AG04449 (cell line): ENCODE results near the gene ACOX3.

Source experiments
- CTCF ChIA-PET: fragments of 350-600 bp; formaldehyde crosslinking; extraction: SDS; loops from one replicate; lab custom pipeline; 2021; ENCODE audit warnings: antibody characterized with exemption; lab: Yijun Ruan, JAX
- POLR2A ChIA-PET: fragments of 400-600, 350-600 bp; formaldehyde crosslinking; extraction: SDS; loops from one replicate; lab custom pipeline; 2020; ENCODE audit warnings: antibody characterized with exemption, inconsistent platforms; lab: Yijun Ruan, JAX
- DNase-seq: peaks from one replicate; pipeline ENCODE4 v3.0.0-alpha.2; 2010; ENCODE audit warnings: low read depth, low spot score
- H3K4me3 ChIP-seq: 2 replicates; pipeline ENCODE4 v1.5.1; 2011; ENCODE audit warnings: low read depth, mild to moderate bottlenecking, control low read depth, low read length
- TF ChIP-seq, protein P1 (sequence below): IDR thresholded peaks from one replicate; pipeline ENCODE4 v1.5.1; 2011; ENCODE audit warnings: mild to moderate bottlenecking, moderate library complexity, low read length, control low read depth, inconsistent platforms; ENCODE audit not compliant: insufficient read depth; ENCODE audit errors: missing control alignments

The ACOX3 gene

DNA sequence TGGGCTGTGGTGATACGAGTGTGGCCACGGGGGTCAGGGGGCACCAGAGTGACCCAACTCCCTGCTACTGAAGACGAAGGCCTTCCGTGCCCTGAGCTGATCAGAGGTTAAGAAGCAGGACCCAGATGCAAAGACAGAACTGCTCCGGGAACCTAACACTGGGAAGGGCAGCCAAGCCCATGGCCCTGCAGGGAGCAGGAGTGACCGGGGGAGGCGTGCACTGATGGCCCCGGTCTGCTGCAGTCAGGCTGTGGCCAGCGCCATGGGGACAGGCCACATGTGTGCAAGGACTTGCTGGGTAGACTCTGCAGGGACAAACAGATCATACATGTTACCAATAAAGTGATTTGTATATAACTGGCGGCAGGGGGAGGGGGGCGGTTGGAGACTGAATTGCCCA lies 74.6 kb downstream of the ACOX3 start:
- DNase-seq: no peak
- ChIA-PET CTCF (no interaction called here), POLR2A (no interaction called here)
- no peak overlapping the region for H3K4me3 ChIP-seq
- TF ChIP-seq, protein P1, sequence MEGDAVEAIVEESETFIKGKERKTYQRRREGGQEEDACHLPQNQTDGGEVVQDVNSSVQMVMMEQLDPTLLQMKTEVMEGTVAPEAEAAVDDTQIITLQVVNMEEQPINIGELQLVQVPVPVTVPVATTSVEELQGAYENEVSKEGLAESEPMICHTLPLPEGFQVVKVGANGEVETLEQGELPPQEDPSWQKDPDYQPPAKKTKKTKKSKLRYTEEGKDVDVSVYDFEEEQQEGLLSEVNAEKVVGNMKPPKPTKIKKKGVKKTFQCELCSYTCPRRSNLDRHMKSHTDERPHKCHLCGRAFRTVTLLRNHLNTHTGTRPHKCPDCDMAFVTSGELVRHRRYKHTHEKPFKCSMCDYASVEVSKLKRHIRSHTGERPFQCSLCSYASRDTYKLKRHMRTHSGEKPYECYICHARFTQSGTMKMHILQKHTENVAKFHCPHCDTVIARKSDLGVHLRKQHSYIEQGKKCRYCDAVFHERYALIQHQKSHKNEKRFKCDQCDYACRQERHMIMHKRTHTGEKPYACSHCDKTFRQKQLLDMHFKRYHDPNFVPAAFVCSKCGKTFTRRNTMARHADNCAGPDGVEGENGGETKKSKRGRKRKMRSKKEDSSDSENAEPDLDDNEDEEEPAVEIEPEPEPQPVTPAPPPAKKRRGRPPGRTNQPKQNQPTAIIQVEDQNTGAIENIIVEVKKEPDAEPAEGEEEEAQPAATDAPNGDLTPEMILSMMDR: no peak

DNA sequence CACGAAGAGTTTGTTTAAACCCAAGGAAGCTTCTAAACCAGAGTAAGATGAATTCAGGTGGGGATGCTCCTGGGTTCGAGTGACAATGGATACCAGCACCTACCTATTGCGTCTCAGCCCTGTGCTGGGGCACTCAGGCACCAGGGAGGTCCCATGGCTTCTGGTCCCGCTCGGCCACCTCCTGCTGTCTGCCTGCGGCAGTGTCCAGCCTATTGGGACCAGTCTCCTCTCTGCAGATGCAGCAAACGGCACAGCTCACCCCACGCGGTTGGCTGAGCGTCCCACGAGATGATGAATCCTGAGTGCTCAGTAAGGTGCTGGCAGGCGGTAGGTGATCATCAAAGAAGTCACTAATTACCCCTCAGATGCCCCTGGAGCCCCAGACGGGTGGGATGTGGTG lies 75.2 kb downstream of the ACOX3 start:
- POLR2A ChIA-PET: no interaction called here

DNA sequence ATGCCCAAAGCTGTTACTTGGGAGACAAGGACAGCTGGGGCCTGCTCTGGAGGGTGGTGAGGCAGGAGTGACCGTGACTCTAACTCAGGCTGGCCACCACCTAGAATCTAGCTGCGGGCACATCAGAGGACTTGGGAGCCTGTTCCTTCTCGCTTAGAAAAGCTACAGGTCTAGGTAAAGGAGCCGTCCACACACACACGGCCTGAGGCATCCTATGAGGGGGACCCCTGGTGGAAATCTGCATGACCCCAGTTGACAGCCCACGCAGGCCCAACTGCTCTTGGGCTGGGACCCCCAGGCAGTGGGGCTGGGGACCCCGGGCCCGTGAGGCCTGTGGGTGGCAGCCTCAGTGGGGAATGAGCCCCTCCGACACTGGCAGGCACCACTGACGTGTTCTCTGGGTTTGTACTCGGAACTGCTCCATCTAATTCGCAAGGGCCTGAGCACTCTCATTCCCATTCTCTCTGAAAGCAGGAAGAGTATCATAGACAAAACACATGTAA lies 75.6 kb downstream of the ACOX3 start:
- TF ChIP-seq, protein P1: no peak
- POLR2A ChIA-PET: no interaction called here
- DNase-seq: no peak
- no peak overlapping the region for H3K4me3 ChIP-seq
- CTCF ChIA-PET: interaction anchor here (1.4 kb wide), 1 partner anchor 122 kb away, joined by 7 read pairs; no protein-coding TSS in a partner anchor

More for the DNA sequence above, 75.2 kb downstream of the ACOX3 start:
- no peak for DNase-seq
- CTCF ChIA-PET: interaction anchor here (1.4 kb wide), 1 partner anchor 123 kb away, joined by 7 read pairs; no protein-coding TSS in a partner anchor
- no peak overlapping the region for H3K4me3 ChIP-seq
- TF ChIP-seq, protein P1: no peak

DNA sequence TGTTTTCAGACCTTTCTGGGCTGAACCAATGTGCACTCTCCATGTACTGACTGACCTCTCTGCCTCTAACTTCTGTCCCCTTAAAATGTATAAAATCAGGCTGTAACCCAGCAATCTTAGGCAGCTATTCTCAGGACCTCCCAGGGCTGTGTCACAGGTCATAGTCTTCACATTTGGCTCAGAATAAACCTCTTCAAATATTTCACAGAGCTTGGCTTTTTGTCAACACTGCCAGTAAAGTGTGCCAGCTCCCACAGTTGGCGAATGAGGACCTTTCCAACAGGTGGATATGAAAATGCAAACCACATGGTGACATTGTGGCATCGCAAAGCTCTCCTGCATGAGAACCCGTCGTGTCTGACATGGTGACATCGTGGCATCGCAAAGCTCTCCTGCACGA lies 76.4 kb downstream of the ACOX3 start:
- POLR2A ChIA-PET: no interaction called here
- TF ChIP-seq, protein P1: no peak
- no peak for DNase-seq
- no peak overlapping the region for H3K4me3 ChIP-seq
- CTCF ChIA-PET: interaction anchor here (1.0 to 1.4 kb wide), 2 partner anchors 39 to 121 kb away, joined by 3 to 7 read pairs; no protein-coding TSS in a partner anchor

DNA sequence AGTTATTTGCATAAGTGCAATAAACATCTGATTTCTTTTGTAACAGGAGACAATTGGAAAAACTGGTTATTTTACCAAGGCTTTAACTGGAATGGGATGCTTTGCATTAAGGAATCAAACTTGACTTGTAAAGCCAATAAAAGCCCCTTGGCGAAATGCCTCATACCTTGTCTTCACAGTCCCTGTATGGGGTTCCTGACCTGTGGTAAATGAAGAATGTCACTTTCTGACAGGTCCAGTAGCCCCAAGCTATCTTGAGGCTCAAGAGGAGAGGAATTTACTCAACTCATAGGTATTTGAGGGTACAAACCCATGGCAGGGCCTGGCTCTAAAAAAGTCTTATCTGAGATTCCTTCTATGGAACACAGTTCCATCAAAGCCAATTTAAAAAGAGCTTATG lies 78.0 kb downstream of the ACOX3 start:
- TF ChIP-seq, protein P1: no peak
- no peak for DNase-seq
- H3K4me3 ChIP-seq: no peak overlapping the region
- ChIA-PET POLR2A (no interaction called here), CTCF (interaction anchor here (1.2 kb wide), 1 partner anchor 40 kb away, joined by 5 read pairs; no protein-coding TSS in a partner anchor)

DNA sequence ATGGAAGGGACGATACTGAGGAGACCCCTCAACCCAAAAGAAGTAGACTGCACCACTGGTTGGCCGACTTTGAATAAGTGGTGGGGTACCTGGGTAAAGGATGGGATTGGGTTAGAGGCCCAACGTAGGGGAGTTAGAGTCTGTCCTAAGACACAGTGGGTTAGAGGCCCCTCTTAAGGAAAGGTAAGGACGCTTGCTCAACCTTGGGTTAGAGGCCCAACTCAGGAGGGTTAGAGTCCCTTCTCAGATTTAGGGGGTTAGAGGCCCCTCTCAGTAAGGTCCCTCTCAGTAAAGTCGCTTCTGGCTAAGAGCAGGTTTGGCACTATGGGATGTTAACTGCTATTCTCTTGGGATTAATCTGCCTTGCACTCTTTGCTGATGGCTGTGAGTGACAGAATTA lies 81.3 kb downstream of the ACOX3 start:
- H3K4me3 ChIP-seq: no peak overlapping the region
- POLR2A ChIA-PET: no interaction called here
- no peak for DNase-seq
- TF ChIP-seq, protein P1: no peak
- CTCF ChIA-PET: no interaction called here
